Calu3 (cell line): ENCODE results near the gene ARIH2. TPM values are rescaled to one million over a fixed set of nuclear protein-coding genes. Genes with fewer than 3 reads are reported as not detected.

ENCODE experiments used
- BruUV-seq: library from RNA; stranded (reverse); fragments of 400-500 nt; replicated peaks from 2 replicates; lab custom pipeline; 2021; lab: Mats Ljungman, UMichigan
- CTCF ChIA-PET: fragments of 300-600 bp; sonication (Branson Sonifier 250); formaldehyde crosslinking; loops from one replicate; lab custom pipeline; 2022; ENCODE audit warnings: antibody characterized with exemption; lab: Charles Lee
- DNase-seq: peaks from one replicate; pipeline ENCODE4 v3.0.0; 2022
- H3K27ac Mint-ChIP-seq: one replicate; pipeline ENCODE4 v1.8.0; 2022; ENCODE audit warnings: mixed read lengths; ENCODE audit not compliant: unreplicated experiment
- H3K27me3 Mint-ChIP-seq: one replicate; pipeline ENCODE4 v1.8.0; 2022; ENCODE audit warnings: mixed read lengths; ENCODE audit not compliant: unreplicated experiment
- H3K36me3 Mint-ChIP-seq: one replicate; pipeline ENCODE4 v1.8.0; 2022; ENCODE audit warnings: mild to moderate bottlenecking, moderate library complexity, mixed read lengths; ENCODE audit not compliant: insufficient read depth, unreplicated experiment
- H3K4me1 Mint-ChIP-seq: one replicate; pipeline ENCODE4 v1.8.0; 2022; ENCODE audit warnings: mild to moderate bottlenecking, low read depth, mixed read lengths; ENCODE audit not compliant: unreplicated experiment
- H3K4me3 Mint-ChIP-seq: one replicate; pipeline ENCODE4 v1.8.0; 2022; ENCODE audit warnings: mild to moderate bottlenecking, low read depth, moderate library complexity, mixed read lengths; ENCODE audit not compliant: unreplicated experiment
- H3K9me3 Mint-ChIP-seq: one replicate; pipeline ENCODE4 v1.8.0; 2022; ENCODE audit warnings: low read depth, mixed read lengths; ENCODE audit not compliant: unreplicated experiment
- CTCF ChIP-seq: fragments of 200-600 bp; IDR thresholded peaks from one replicate; pipeline ENCODE4 v1.8.0; 2022; ENCODE audit warnings: antibody characterized with exemption; ENCODE audit not compliant: unreplicated experiment
- intact Hi-C: fragments of 100-400 bp; cut with micrococcal nuclease; formaldehyde crosslinking; loops from one replicate; pipeline ENCODE4 v1.10.0; 2022; ENCODE audit not compliant: unreplicated experiment
- total RNA-seq: library from RNA; stranded (reverse); gene quantifications from 2 replicates; pipeline ENCODE4 v1.2.3, GENCODE V29; 2022

ARIH2 gene
- total RNA-seq, 1 experiment from 2014 or later, result 109 TPM

GRCh38 chr3:48966876-48967361 is 48.3 kb downstream of the ARIH2 start:
- no peak overlapping the region for H3K27ac Mint-ChIP-seq
- CTCF ChIA-PET, result no interaction called here
- peaks cover 49% of the 10 kb centered on the region for H3K36me3 Mint-ChIP-seq

GRCh38 chr3:48970586-48970985 is 51.9 kb downstream of the ARIH2 start:
- BruUV-seq, result no TSS peak
- H3K27ac Mint-ChIP-seq, result no peak overlapping the region

More at GRCh38 chr3:48966876-48967361, 48.3 kb downstream of the ARIH2 start:
- H3K4me1 Mint-ChIP-seq, result no peaks in the 10 kb centered on the region
- no peak for TF ChIP-seq CTCF
- H3K27me3 Mint-ChIP-seq, result no peaks in the 10 kb centered on the region
- H3K9me3 Mint-ChIP-seq, result no peaks in the 10 kb centered on the region
- no peak overlapping the region for H3K4me3 Mint-ChIP-seq
- no TSS peak for BruUV-seq
- no peak for DNase-seq
- intact Hi-C loops, result no loop called here

GRCh38 chr3:48974076-48974864 is 55.6 kb downstream of the ARIH2 start:
- no peak for TF ChIP-seq CTCF
- no TSS peak for BruUV-seq
- Mint-ChIP-seq H3K36me3 (peaks cover 59% of the 10 kb centered on the region), H3K4me1 (no peaks in the 10 kb centered on the region), H3K4me3 (no peak overlapping the region), H3K9me3 (no peaks in the 10 kb centered on the region), H3K27ac (no peak overlapping the region), H3K27me3 (no peaks in the 10 kb centered on the region)
- intact Hi-C loops, result no loop called here
- DNase-seq, result no peak
- CTCF ChIA-PET, result no interaction called here

More at GRCh38 chr3:48970586-48970985, 51.9 kb downstream of the ARIH2 start:
- H3K4me3 Mint-ChIP-seq, result no peak overlapping the region
- no peaks in the 10 kb centered on the region for H3K27me3 Mint-ChIP-seq
- H3K9me3 Mint-ChIP-seq, result no peaks in the 10 kb centered on the region
- no peak for DNase-seq
- H3K4me1 Mint-ChIP-seq, result no peaks in the 10 kb centered on the region
- CTCF ChIA-PET, result no interaction called here
- intact Hi-C loops, result no loop called here
- TF ChIP-seq CTCF, result no peak
- H3K36me3 Mint-ChIP-seq, result peaks cover 50% of the 10 kb centered on the region

GRCh38 chr3:48979451-48979850 is 60.8 kb downstream of the ARIH2 start:
- peaks cover 52% of the 10 kb centered on the region for H3K36me3 Mint-ChIP-seq
- no peak overlapping the region for H3K4me3 Mint-ChIP-seq
- CTCF ChIA-PET, result no interaction called here
- TF ChIP-seq CTCF, result no peak
- no peaks in the 10 kb centered on the region for H3K9me3 Mint-ChIP-seq
- H3K27ac Mint-ChIP-seq, result no peak overlapping the region
- no peak for DNase-seq
- no TSS peak for BruUV-seq
- H3K4me1 Mint-ChIP-seq, result no peaks in the 10 kb centered on the region
- no peaks in the 10 kb centered on the region for H3K27me3 Mint-ChIP-seq
- intact Hi-C loops, result no loop called here
